ENCODE measurements around the gene MEF2A. TPM values are rescaled to one million over a fixed set of nuclear protein-coding genes. Genes with fewer than 3 reads are reported as not detected.

Gene MEF2A
- total and polyA plus RNA-seq, 2 donors (not counting 1 experiment from before 2014, with no cell fraction given), result 44.0 to 102 TPM

DNA sequence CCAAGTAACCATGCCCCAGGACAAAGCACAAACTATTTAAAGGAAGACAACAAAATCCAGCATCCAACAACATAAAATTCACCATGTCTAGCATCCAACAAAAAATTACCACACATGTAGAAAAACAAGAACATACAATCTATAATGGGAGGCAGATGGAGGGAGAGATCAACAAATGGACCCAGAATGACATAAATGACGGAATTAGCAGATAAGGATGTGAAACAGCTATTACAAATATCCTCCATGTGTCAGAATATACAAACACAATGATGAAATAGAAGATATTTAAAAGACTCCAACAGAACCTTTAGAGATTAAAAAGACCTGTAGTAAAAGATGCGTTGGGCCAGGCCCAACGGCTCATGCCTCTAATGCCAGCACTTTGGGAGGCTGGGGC is 156.6 kb downstream of the MEF2A start:
- Histone ChIP-seq H3K4me1 (ENCODE audit: control insufficient read depth in 2 of 2, insufficient read depth in 2 of 2, low read length in 2 of 2) (peaks cover 22 to 27% of the 10 kb centered on the region in 2 donors), H2AFZ (ENCODE audit: insufficient read depth, low read depth, low read length, poor library complexity, severe bottlenecking) (no peak overlapping the region), H3K27ac (ENCODE audit: low read length in 2 of 2) (no peak overlapping the region), H3K4me3 (ENCODE audit: control extremely low read depth in 1 of 5, extremely low read depth in 1 of 5, insufficient read depth in 1 of 5, low read depth in 2 of 5, low read length in 4 of 5) (no peak overlapping the region), H4K20me1 (ENCODE audit: control insufficient read depth, insufficient read depth, low read length, poor library complexity, severe bottlenecking) (no peaks in the 10 kb centered on the region), H3K79me2 (ENCODE audit: control insufficient read depth, insufficient read depth, low read length) (no peaks in the 10 kb centered on the region), H3K9me3 (ENCODE audit: control extremely low read depth in 1 of 3, control insufficient read depth in 2 of 3, insufficient read depth in 1 of 3, low read length in 2 of 3) (no peaks in the 10 kb centered on the region), H3K9ac (ENCODE audit: low read length) (no peak overlapping the region), H3K27me3 (replicated peaks in 1 of 4; ENCODE audit: control extremely low read depth in 1 of 4, control insufficient read depth in 3 of 4, insufficient read depth in 4 of 4, low read length in 3 of 4) (no peaks in the 10 kb centered on the region), H3K4me2 (replicated peaks; ENCODE audit: low read depth, low read length, poor library complexity, severe bottlenecking) (no peak overlapping the region), H3K36me3 (replicated peaks in 1 of 2; ENCODE audit: control extremely low read depth in 1 of 2, control insufficient read depth in 1 of 2, extremely low read depth in 1 of 2, insufficient read depth in 2 of 2, low read length in 1 of 2) (no peaks in the 10 kb centered on the region)
- POLR2A ChIA-PET, result no interaction called here
- Mint-ChIP-seq H3K4me3 (no peak overlapping the region), H3K9me3 (ENCODE audit: insufficient read depth) (no peaks in the 10 kb centered on the region), H3K27ac (no peak overlapping the region), H3K27me3 (no peaks in the 10 kb centered on the region), H3K4me1 (peaks cover 33% of the 10 kb centered on the region)
- intact Hi-C loops (cut with micrococcal nuclease), result no loop called here
- CTCF ChIA-PET, result interaction anchor here (1.0 to 1.3 kb wide), 2 partner anchors 11 to 18 kb away, joined by 3 read pairs; partner anchors contain the start of gene LYSMD4
- ATAC-seq (ENCODE audit: low read depth) (no peak), DNase-seq (no peak)
- TF ChIP-seq EZH2 (IDR thresholded peaks at IDR 0.05; ENCODE audit: borderline replicate concordance, insufficient read depth, low read depth, low read length, poor library complexity, severe bottlenecking), result no peak
- TF ChIP-seq, protein P1, sequence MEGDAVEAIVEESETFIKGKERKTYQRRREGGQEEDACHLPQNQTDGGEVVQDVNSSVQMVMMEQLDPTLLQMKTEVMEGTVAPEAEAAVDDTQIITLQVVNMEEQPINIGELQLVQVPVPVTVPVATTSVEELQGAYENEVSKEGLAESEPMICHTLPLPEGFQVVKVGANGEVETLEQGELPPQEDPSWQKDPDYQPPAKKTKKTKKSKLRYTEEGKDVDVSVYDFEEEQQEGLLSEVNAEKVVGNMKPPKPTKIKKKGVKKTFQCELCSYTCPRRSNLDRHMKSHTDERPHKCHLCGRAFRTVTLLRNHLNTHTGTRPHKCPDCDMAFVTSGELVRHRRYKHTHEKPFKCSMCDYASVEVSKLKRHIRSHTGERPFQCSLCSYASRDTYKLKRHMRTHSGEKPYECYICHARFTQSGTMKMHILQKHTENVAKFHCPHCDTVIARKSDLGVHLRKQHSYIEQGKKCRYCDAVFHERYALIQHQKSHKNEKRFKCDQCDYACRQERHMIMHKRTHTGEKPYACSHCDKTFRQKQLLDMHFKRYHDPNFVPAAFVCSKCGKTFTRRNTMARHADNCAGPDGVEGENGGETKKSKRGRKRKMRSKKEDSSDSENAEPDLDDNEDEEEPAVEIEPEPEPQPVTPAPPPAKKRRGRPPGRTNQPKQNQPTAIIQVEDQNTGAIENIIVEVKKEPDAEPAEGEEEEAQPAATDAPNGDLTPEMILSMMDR (IDR thresholded peaks at IDR 0.05), result no peak
- 96% methylated on average over 2 of the region's 3 CpGs for WGBS (ENCODE audit: insufficient coverage)

DNA sequence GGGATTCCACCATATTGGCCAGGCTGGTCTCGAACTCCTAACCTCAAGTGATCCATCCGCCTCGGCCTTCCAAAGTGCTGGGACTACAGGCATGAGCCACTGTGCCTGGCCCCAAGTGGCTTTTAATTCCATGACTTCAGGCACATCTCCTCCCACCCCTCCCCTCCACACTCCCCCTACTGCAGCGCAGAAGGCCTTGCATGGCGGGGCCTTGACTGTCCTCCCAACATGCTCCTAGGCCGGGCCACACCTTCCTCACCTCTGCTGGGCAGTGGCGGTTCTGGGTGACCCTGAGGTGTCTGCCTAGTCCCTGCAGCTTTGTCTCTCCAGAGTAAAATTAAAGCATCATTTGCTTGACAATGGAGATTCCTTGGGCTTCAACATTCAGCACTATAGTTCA is 160.5 kb downstream of the MEF2A start:
- TF ChIP-seq, protein P1 (IDR thresholded peaks at IDR 0.05), result no peak
- no peak for TF ChIP-seq EZH2 (IDR thresholded peaks at IDR 0.05; ENCODE audit: borderline replicate concordance, insufficient read depth, low read depth, low read length, poor library complexity, severe bottlenecking)
- ATAC-seq (ENCODE audit: low read depth), result no peak
- no peak overlapping the region for H3K27ac ChIP-seq (ENCODE audit: low read length in 2 of 2)
- no peaks in the 10 kb centered on the region for H3K79me2 ChIP-seq (ENCODE audit: control insufficient read depth, insufficient read depth, low read length)
- H3K9ac ChIP-seq (ENCODE audit: low read length), result no peak overlapping the region
- DNase-seq, result no peak
- no peaks in the 10 kb centered on the region for H3K36me3 ChIP-seq (replicated peaks in 1 of 2; ENCODE audit: control extremely low read depth in 1 of 2, control insufficient read depth in 1 of 2, extremely low read depth in 1 of 2, insufficient read depth in 2 of 2, low read length in 1 of 2)
- H4K20me1 ChIP-seq (ENCODE audit: control insufficient read depth, insufficient read depth, low read length, poor library complexity, severe bottlenecking), result no peaks in the 10 kb centered on the region
- H3K9me3 ChIP-seq (ENCODE audit: control extremely low read depth in 1 of 3, control insufficient read depth in 2 of 3, insufficient read depth in 1 of 3, low read length in 2 of 3), result no peaks in the 10 kb centered on the region
- peaks cover 2% of the 10 kb centered on the region for H3K4me1 Mint-ChIP-seq
- no peaks in the 10 kb centered on the region for H3K9me3 Mint-ChIP-seq (ENCODE audit: insufficient read depth)
- intact Hi-C loops (cut with micrococcal nuclease), result no loop called here
- H3K4me3 ChIP-seq (ENCODE audit: control extremely low read depth in 1 of 5, extremely low read depth in 1 of 5, insufficient read depth in 1 of 5, low read depth in 2 of 5, low read length in 4 of 5), result no peak overlapping the region
- H3K27ac Mint-ChIP-seq, result no peak overlapping the region
- ChIA-PET POLR2A (no interaction called here), CTCF (interaction anchor here (1.7 kb wide), 1 partner anchor 22 kb away, joined by 5 read pairs; no protein-coding TSS in a partner anchor)
- no peak overlapping the region for H3K4me2 ChIP-seq (replicated peaks; ENCODE audit: low read depth, low read length, poor library complexity, severe bottlenecking)
- 91% methylated on average over 6 of the region's 7 CpGs for WGBS (ENCODE audit: insufficient coverage)
- no peaks in the 10 kb centered on the region for H3K4me1 ChIP-seq (ENCODE audit: control insufficient read depth in 2 of 2, insufficient read depth in 2 of 2, low read length in 2 of 2)
- no peaks in the 10 kb centered on the region for H3K27me3 ChIP-seq (replicated peaks in 1 of 4; ENCODE audit: control extremely low read depth in 1 of 4, control insufficient read depth in 3 of 4, insufficient read depth in 4 of 4, low read length in 3 of 4)
- H2AFZ ChIP-seq (ENCODE audit: insufficient read depth, low read depth, low read length, poor library complexity, severe bottlenecking), result no peak overlapping the region
- H3K27me3 Mint-ChIP-seq, result no peaks in the 10 kb centered on the region
- no peak overlapping the region for H3K4me3 Mint-ChIP-seq
